Endothelial cell of umbilical vein (primary cell): ENCODE results near the gene OGFOD2. TPM values are rescaled to one million over a fixed set of nuclear protein-coding genes. Genes with fewer than 3 reads are reported as not detected.

ENCODE experiments used
- BruUV-seq: library from RNA; stranded (reverse); fragments of 400-500 nt; replicated peaks from 2 replicates; lab custom pipeline; 2021; lab: Mats Ljungman, UMichigan
- CTCF ChIA-PET: fragments of 300-600, 350-600 bp; sonication (Branson Sonifier 250); formaldehyde crosslinking; loops from one replicate; lab custom pipeline; 2021; ENCODE audit warnings: antibody characterized with exemption, inconsistent platforms; lab: Charles Lee
- POLR2A ChIA-PET: fragments of 300-600, 350-600 bp; sonication (Branson Sonifier 250); formaldehyde crosslinking; loops from one replicate; lab custom pipeline; 2021; ENCODE audit warnings: antibody characterized with exemption, inconsistent platforms; lab: Charles Lee
- DNase-seq: peaks from one replicate; pipeline ENCODE4 v3.0.0-alpha.2; 2011; ENCODE audit warnings: low read depth, low spot score
- FAIRE-seq: peaks from 2 replicates; lab custom pipeline; 2011; peaks lifted over from hg19 to GRCh38; lab: Jason Lieb, UNC
- H2AFZ ChIP-seq: 2 replicates; pipeline ENCODE4 v1.6.0; 2012; ENCODE audit warnings: low read depth, low read length, control low read depth, inconsistent platforms
- H3K27ac ChIP-seq: 2 replicates; pipeline ENCODE4 v1.5.1; 2011; ENCODE audit warnings: low read depth, mild to moderate bottlenecking, control low read depth, low read length, moderate library complexity; ENCODE audit not compliant: insufficient read depth
- H3K27me3 ChIP-seq, 2 experiments: 2 replicates each; pipeline versions ENCODE4 v1.6.0 to v1.6.1; 2011; ENCODE audit warnings: low read length in 2 of 2, mixed read lengths in 1 of 2; ENCODE audit not compliant: control insufficient read depth in 2 of 2, insufficient read depth in 2 of 2
- H3K36me3 ChIP-seq, 2 experiments: 2 replicates in 1 of 2; 3 replicates in 1 of 2; pipeline ENCODE4 v1.5.1; 2011; ENCODE audit warnings: low read length in 2 of 2, mild to moderate bottlenecking in 1 of 2, moderate library complexity in 1 of 2; ENCODE audit not compliant: control insufficient read depth in 2 of 2, insufficient read depth in 2 of 2; ENCODE audit errors: extremely low read depth in 1 of 2
- H3K4me1 ChIP-seq: 3 replicates; pipeline ENCODE4 v1.5.1; 2011; ENCODE audit warnings: mild to moderate bottlenecking, low read length; ENCODE audit not compliant: control insufficient read depth, insufficient read depth; ENCODE audit errors: extremely low read depth
- H3K4me2 ChIP-seq: 2 replicates; pipeline ENCODE4 v1.6.1; 2011; ENCODE audit warnings: low read length, control low read depth, mixed read lengths; ENCODE audit not compliant: insufficient read depth
- H3K4me3 ChIP-seq, 3 experiments: fragments of 200-600 bp in 1 of 3; sonication (generic), shearing (Covaris generic) in 1 of 3; replicated peaks in 1 of 3; 2 replicates each; pipeline ENCODE4 v1.5.1; 2011 to 2016; ENCODE audit warnings: control low read depth in 3 of 3, low read length in 3 of 3, mild to moderate bottlenecking in 2 of 3, inconsistent platforms in 1 of 3, low read depth in 1 of 3, moderate library complexity in 1 of 3; ENCODE audit not compliant: insufficient read depth in 1 of 3
- H3K79me2 ChIP-seq: 2 replicates; pipeline ENCODE4 v1.6.0; 2012; ENCODE audit warnings: low read length, inconsistent platforms; ENCODE audit not compliant: control insufficient read depth, insufficient read depth
- H3K9ac ChIP-seq: replicated peaks from 2 replicates; pipeline ENCODE3; 2011; ENCODE audit warnings: low read length, control low read depth; ENCODE audit not compliant: insufficient read depth; ENCODE audit errors: extremely low read depth
- H3K9me1 ChIP-seq: replicated peaks from 3 replicates; pipeline ENCODE4 v1.6.0; 2011; ENCODE audit warnings: mild to moderate bottlenecking, low read length; ENCODE audit not compliant: control insufficient read depth, insufficient read depth; ENCODE audit errors: extremely low read depth
- H3K9me3 ChIP-seq: replicated peaks from 2 replicates; pipeline ENCODE4 v1.5.1; 2012; ENCODE audit warnings: low read length, inconsistent platforms; ENCODE audit not compliant: control insufficient read depth, insufficient read depth
- H4K20me1 ChIP-seq: replicated peaks from 2 replicates; pipeline ENCODE3; 2011; ENCODE audit warnings: mild to moderate bottlenecking, low read length; ENCODE audit not compliant: control insufficient read depth, insufficient read depth; ENCODE audit errors: extremely low read depth
- CTCF ChIP-seq, 2 donors: IDR thresholded peaks; 1 replicate in 1 of 2; 2 replicates in 1 of 2; pipeline ENCODE4 v1.5.1; 2011; ENCODE audit warnings: low read length in 2 of 2, mild to moderate bottlenecking in 2 of 2, moderate library complexity in 2 of 2, control low read depth in 1 of 2, inconsistent platforms in 1 of 2, low read depth in 1 of 2; ENCODE audit not compliant: insufficient read depth in 1 of 2; ENCODE audit errors: extremely low read depth in 1 of 2
- EZH2 ChIP-seq: IDR thresholded peaks from 2 replicates; pipeline ENCODE4 v1.6.1; 2012; ENCODE audit warnings: borderline replicate concordance, low read depth, mild to moderate bottlenecking, moderate library complexity, low read length, inconsistent platforms; ENCODE audit not compliant: severe bottlenecking
- FOS ChIP-seq: IDR thresholded peaks from 2 replicates; pipeline ENCODE4 v1.6.1; 2011; ENCODE audit warnings: mild to moderate bottlenecking, low read length, moderate library complexity, borderline replicate concordance; ENCODE audit not compliant: insufficient read depth
- GATA2 ChIP-seq: IDR thresholded peaks from 2 replicates; pipeline ENCODE4 v1.7.0; 2011; ENCODE audit warnings: low read depth, mild to moderate bottlenecking, moderate library complexity, mixed read lengths, low read length; ENCODE audit not compliant: insufficient read length, insufficient read depth
- JUN ChIP-seq: IDR thresholded peaks from 2 replicates; pipeline ENCODE4 v1.6.1; 2011; ENCODE audit warnings: borderline replicate concordance, low read depth; ENCODE audit not compliant: insufficient read length, insufficient read depth
- MAX ChIP-seq: IDR thresholded peaks from 2 replicates; pipeline ENCODE4 v1.6.1; 2011; ENCODE audit not compliant: insufficient read depth, insufficient read length
- MYC ChIP-seq: IDR thresholded peaks from one replicate; pipeline ENCODE4 v1.6.1; 2011; ENCODE audit warnings: mild to moderate bottlenecking, low read depth, low read length
- POLR2A ChIP-seq: IDR thresholded peaks from 2 replicates; pipeline ENCODE4 v1.6.1; 2012; ENCODE audit warnings: low read depth, mild to moderate bottlenecking, control low read depth, low read length
- POLR2AphosphoS5 ChIP-seq: IDR thresholded peaks from 2 replicates; pipeline ENCODE4 v1.6.1; 2012; ENCODE audit warnings: low read depth, mild to moderate bottlenecking, control low read depth, low read length, moderate library complexity; ENCODE audit not compliant: insufficient read depth
- dilution Hi-C: fragments of 300-500 bp; cut with MboI; formaldehyde crosslinking; loops from one replicate; pipeline ENCODE4 v1.15.0; 2019; ENCODE audit warnings: low sequenced_read_pairs; ENCODE audit not compliant: extremely low pct_ligation_motif_present
- intact Hi-C: fragments of 100-400 bp; cut with micrococcal nuclease; formaldehyde crosslinking; loops from one replicate; pipeline ENCODE4 v1.10.0; 2022
- polyA plus RNA-seq, 4 experiments: library from polyadenylated mRNA; depleted of rRNA in 3 of 4; stranded (reverse) in 3 of 4; unstranded in 1 of 4; fragments of >200 nt; gene quantifications; 2 replicates each; pipeline versions ENCODE4 v1.2.1 to v1.2.3, GENCODE V29; 2011 to 2012; ENCODE audit warnings: missing spikeins in 1 of 4
- total RNA-seq: library from RNA; stranded (reverse); gene quantifications from 2 replicates; pipeline ENCODE4 v1.2.3, GENCODE V29; 2021

Gene OGFOD2
- total and polyA plus RNA-seq, 2 donors (not counting 3 experiments of a cell fraction or from before 2014, with no cell fraction given), result 16.8 to 24.1 TPM

GRCh38 chr12:122994781-122995502 is 19.9 kb downstream of the OGFOD2 start:
- H2AFZ ChIP-seq, result no peak overlapping the region

GRCh38 chr12:122995503-122996187 is 20.6 kb downstream of the OGFOD2 start:
- no peak overlapping the region for H3K4me3 ChIP-seq
- no peaks in the 10 kb centered on the region for H3K9me1 ChIP-seq
- no peaks in the 10 kb centered on the region for H3K27me3 ChIP-seq
- H3K4me2 ChIP-seq, result no peak overlapping the region
- no peak overlapping the region for H3K27ac ChIP-seq
- DNase-seq, result no peak
- no peak overlapping the region for H2AFZ ChIP-seq
- no peak for FAIRE-seq
- no TSS peak for BruUV-seq
- TF ChIP-seq MAX, result no peak
- TF ChIP-seq EZH2, result no peak
- no peak for TF ChIP-seq GATA2
- no peak for TF ChIP-seq MYC
- no peak for TF ChIP-seq JUN
- TF ChIP-seq CTCF (IDR thresholded peaks at IDR 0.05; ENCODE audit: extremely low read depth in 1 of 2, insufficient read depth in 1 of 2, low read depth in 1 of 2, low read length in 2 of 2), result no peak
- TF ChIP-seq FOS, result no peak
- TF ChIP-seq POLR2A, result no peak
- no peaks in the 10 kb centered on the region for H3K4me1 ChIP-seq
- ChIA-PET POLR2A (no interaction called here), CTCF (interaction anchor here (1.1 kb wide), 1 partner anchor 242 kb away, joined by 3 read pairs; no protein-coding TSS in a partner anchor)
- dilution Hi-C loops (no loop called here), intact Hi-C loops (no loop called here)
- H3K79me2 ChIP-seq, result no peaks in the 10 kb centered on the region
- no peaks in the 10 kb centered on the region for H3K9me3 ChIP-seq
- no peak overlapping the region for H3K9ac ChIP-seq
- no peaks in the 10 kb centered on the region for H3K36me3 ChIP-seq
- no peaks in the 10 kb centered on the region for H4K20me1 ChIP-seq

More at GRCh38 chr12:122994781-122995502, 19.9 kb downstream of the OGFOD2 start:
- BruUV-seq, result no TSS peak
- no peaks in the 10 kb centered on the region for H3K27me3 ChIP-seq
- intact Hi-C loops, result no loop called here
- no peak for FAIRE-seq
- H3K79me2 ChIP-seq, result no peaks in the 10 kb centered on the region
- dilution Hi-C loops, result no loop called here
- no peak overlapping the region for H3K4me2 ChIP-seq
- no peaks in the 10 kb centered on the region for H3K4me1 ChIP-seq
- ChIA-PET CTCF (no interaction called here), POLR2A (no interaction called here)
- no peak for DNase-seq
- H3K9ac ChIP-seq, result no peak overlapping the region
- no peaks in the 10 kb centered on the region for H3K9me1 ChIP-seq
- H3K27ac ChIP-seq, result no peak overlapping the region
- no peaks in the 10 kb centered on the region for H4K20me1 ChIP-seq
- H3K9me3 ChIP-seq, result no peaks in the 10 kb centered on the region
- TF ChIP-seq POLR2AphosphoS5 (no peak), GATA2 (no peak), FOS (no peak), EZH2 (no peak), MYC (no peak), POLR2A (no peak)
- no peak overlapping the region for H3K4me3 ChIP-seq
- H3K36me3 ChIP-seq, result no peaks in the 10 kb centered on the region
